AG04450 (cell line): ENCODE data around the gene SCUBE1. TPM values are rescaled to one million over a fixed set of nuclear protein-coding genes. Genes with fewer than 3 reads are reported as not detected.

Experiments
- CTCF ChIA-PET: fragments of 300-600, 350-600 bp; formaldehyde crosslinking; extraction: SDS; loops from one replicate; lab custom pipeline; 2022; ENCODE audit warnings: antibody characterized with exemption, inconsistent platforms; lab: Charles Lee
- POLR2A ChIA-PET: fragments of 350-600 bp; formaldehyde crosslinking; extraction: SDS; loops from one replicate; lab custom pipeline; 2021; ENCODE audit warnings: antibody characterized with exemption, inconsistent platforms; lab: Yijun Ruan, JAX
- DNase-seq: peaks from one replicate; pipeline ENCODE4 v3.0.0-alpha.2; 2011; ENCODE audit warnings: low read depth, low spot score
- H3K27ac ChIP-seq: one replicate; pipeline ENCODE4 v1.5.1; 2012; ENCODE audit warnings: low read depth, low read length, control low read depth
- H3K27me3 ChIP-seq: one replicate; pipeline ENCODE4 v1.6.0; 2012; ENCODE audit warnings: low read length; ENCODE audit not compliant: control insufficient read depth, insufficient read depth
- H3K4me3 ChIP-seq: 2 replicates; pipeline ENCODE4 v1.5.1; 2011; ENCODE audit warnings: mild to moderate bottlenecking, low read depth, low read length, control low read depth
- H3K9me3 ChIP-seq: 2 replicates; pipeline ENCODE4 v1.5.1; 2012; ENCODE audit warnings: low read length; ENCODE audit not compliant: control insufficient read depth, insufficient read depth
- CTCF ChIP-seq: IDR thresholded peaks from 2 replicates; pipeline ENCODE4 v1.5.1; 2011; ENCODE audit warnings: low read depth, low read length, control low read depth, inconsistent platforms
- polyA plus RNA-seq: library from polyadenylated mRNA; depleted of rRNA; stranded (reverse); fragments of >200 nt; gene quantifications from 2 replicates; pipeline ENCODE4 v1.2.3, GENCODE V29; 2011

SCUBE1 gene
- polyA plus RNA-seq, 1 experiment: not detected

GRCh38 chr22:43209971-43210370, 133.2 kb downstream of the SCUBE1 start:
- H3K4me3 ChIP-seq: no peak overlapping the region
- no peaks in the 10 kb centered on the region for H3K9me3 ChIP-seq
- TF ChIP-seq CTCF: no peak
- no peak overlapping the region for H3K27ac ChIP-seq
- ChIA-PET CTCF (interaction anchor here (1.2 kb wide), 1 partner anchor 21 kb away, joined by 3 read pairs; no protein-coding TSS in a partner anchor), POLR2A (no interaction called here)
- H3K27me3 ChIP-seq: peaks cover 16% of the 10 kb centered on the region
- DNase-seq: no peak

- DNase-seq: no peak
- H3K27ac ChIP-seq: no peak overlapping the region
- H3K27me3 ChIP-seq: peaks cover 12% of the 10 kb centered on the region
- no peak overlapping the region for H3K4me3 ChIP-seq
- CTCF ChIA-PET: interaction anchor here (1.2 kb wide), 1 partner anchor 22 kb away, joined by 3 read pairs; no protein-coding TSS in a partner anchor
- TF ChIP-seq CTCF: no peak
- POLR2A ChIA-PET: no interaction called here
- H3K9me3 ChIP-seq: no peaks in the 10 kb centered on the region
Observed at GRCh38 chr22:43209523-43209890, 133.7 kb downstream of the SCUBE1 start.

GRCh38 chr22:43208703-43209522, 134.3 kb downstream of the SCUBE1 start:
- no peaks in the 10 kb centered on the region for H3K9me3 ChIP-seq
- POLR2A ChIA-PET: no interaction called here
- H3K27ac ChIP-seq: no peak overlapping the region
- CTCF ChIA-PET: interaction anchor here (1.2 to 1.4 kb wide), 2 partner anchors 21 to 23 kb away, joined by 3 to 4 read pairs; no protein-coding TSS in a partner anchor
- H3K27me3 ChIP-seq: peaks cover 10% of the 10 kb centered on the region
- DNase-seq: no peak
- no peak for TF ChIP-seq CTCF
- no peak overlapping the region for H3K4me3 ChIP-seq

GRCh38 chr22:43207849-43208702, 135.1 kb downstream of the SCUBE1 start:
- no peak overlapping the region for H3K4me3 ChIP-seq
- no peak overlapping the region for H3K27ac ChIP-seq
- CTCF ChIA-PET: interaction anchor here (1.4 kb wide), 1 partner anchor 20 kb away, joined by 4 read pairs; no protein-coding TSS in a partner anchor
- no peak for TF ChIP-seq CTCF
- POLR2A ChIA-PET: no interaction called here
- no peaks in the 10 kb centered on the region for H3K9me3 ChIP-seq
- H3K27me3 ChIP-seq: peaks cover 13% of the 10 kb centered on the region
- DNase-seq: no peak
